MCF 10A (cell line): ENCODE measurements around the gene PKD2L1. TPM values are rescaled to one million over a fixed set of nuclear protein-coding genes. Genes with fewer than 3 reads are reported as not detected.

Source experiments
- BruUV-seq: library from RNA; stranded (reverse); fragments of 400-500 nt; replicated peaks from 2 replicates; lab custom pipeline; 2021; lab: Mats Ljungman, UMichigan
- CTCF ChIA-PET: fragments of 300-600 bp; sonication (Branson Sonifier 250); formaldehyde crosslinking; extraction: SDS; loops from one replicate; lab custom pipeline; 2021; ENCODE audit warnings: antibody characterized with exemption, inconsistent platforms; lab: Yijun Ruan, JAX
- POLR2A ChIA-PET: fragments of 300-600, 350-650 bp; sonication (Branson Sonifier 250); formaldehyde crosslinking; extraction: SDS; loops from one replicate; lab custom pipeline; 2020; ENCODE audit warnings: antibody characterized with exemption, inconsistent platforms; lab: Yijun Ruan, JAX
- DNase-seq: peaks from one replicate; pipeline ENCODE4 v3.0.0-alpha.2; 2018; ENCODE audit not compliant: unreplicated experiment
- H3K27ac Mint-ChIP-seq: one replicate; pipeline ENCODE4 v1.8.0; 2022; ENCODE audit warnings: mild to moderate bottlenecking, low read depth, mixed read lengths; ENCODE audit not compliant: unreplicated experiment
- H3K27me3 Mint-ChIP-seq: one replicate; pipeline ENCODE4 v1.8.0; 2022; ENCODE audit warnings: mixed read lengths; ENCODE audit not compliant: insufficient read depth, unreplicated experiment
- H3K36me3 Mint-ChIP-seq: one replicate; pipeline ENCODE4 v1.8.0; 2022; ENCODE audit warnings: mild to moderate bottlenecking, moderate library complexity, mixed read lengths; ENCODE audit not compliant: insufficient read depth, unreplicated experiment
- H3K4me1 Mint-ChIP-seq: one replicate; pipeline ENCODE4 v1.8.0; 2022; ENCODE audit warnings: mixed read lengths; ENCODE audit not compliant: insufficient read depth, unreplicated experiment
- H3K4me3 Mint-ChIP-seq: one replicate; pipeline ENCODE4 v1.8.0; 2022; ENCODE audit warnings: mild to moderate bottlenecking, moderate library complexity, mixed read lengths; ENCODE audit not compliant: unreplicated experiment
- H3K9me3 Mint-ChIP-seq: one replicate; pipeline ENCODE4 v1.8.0; 2022; ENCODE audit warnings: mixed read lengths; ENCODE audit not compliant: unreplicated experiment
- CTCF ChIP-seq: fragments of 200-600 bp; IDR thresholded peaks from one replicate; pipeline ENCODE4 v1.8.0; 2022; ENCODE audit warnings: antibody characterized with exemption, mild to moderate bottlenecking; ENCODE audit not compliant: unreplicated experiment
- intact Hi-C: fragments of 100-400 bp; cut with micrococcal nuclease; formaldehyde crosslinking; loops from 2 replicates; pipeline ENCODE4 v1.14.1; 2022
- total RNA-seq: library from RNA; stranded (reverse); gene quantifications from 2 replicates; pipeline ENCODE4 v1.2.3, GENCODE V29; 2022

Gene PKD2L1
- total RNA-seq, 1 experiment from 2014 or later: not detected

GRCh38 chr10:100239851-100240250 lies 90.2 kb downstream of the PKD2L1 start:
- POLR2A ChIA-PET: interaction anchor here (1.4 kb wide), 1 partner anchor 9 kb away, joined by 6 read pairs; no protein-coding TSS in a partner anchor

GRCh38 chr10:100238429-100238828 lies 91.6 kb downstream of the PKD2L1 start:
- no peak for TF ChIP-seq CTCF
- ChIA-PET POLR2A (no interaction called here), CTCF (interaction anchor here (1.4 to 1.5 kb wide), 2 partner anchors 8 to 393 kb away, joined by 4 to 5 read pairs; no protein-coding TSS in a partner anchor)
- DNase-seq: no peak
- Mint-ChIP-seq H3K9me3 (no peaks in the 10 kb centered on the region), H3K27ac (no peak overlapping the region), H3K4me1 (no peaks in the 10 kb centered on the region), H3K27me3 (no peaks in the 10 kb centered on the region), H3K4me3 (no peak overlapping the region), H3K36me3 (peaks cover 67% of the 10 kb centered on the region)
- intact Hi-C loops: no loop called here
- BruUV-seq: no TSS peak

More at GRCh38 chr10:100239851-100240250, 90.2 kb downstream of the PKD2L1 start:
- H3K9me3 Mint-ChIP-seq: no peaks in the 10 kb centered on the region
- BruUV-seq: no TSS peak
- no peak for TF ChIP-seq CTCF
- intact Hi-C loops: loop anchor here (5.0 kb wide), 1 partner anchor 393 kb away; no protein-coding TSS in a partner anchor
- no peak overlapping the region for H3K4me3 Mint-ChIP-seq
- H3K36me3 Mint-ChIP-seq: peaks cover 68% of the 10 kb centered on the region
- no peak overlapping the region for H3K27ac Mint-ChIP-seq
- no peaks in the 10 kb centered on the region for H3K4me1 Mint-ChIP-seq
- CTCF ChIA-PET: interaction anchor here (0.9 to 1.5 kb wide), 5 partner anchors 10 to 394 kb away, joined by 3 to 6 read pairs (median 4); no protein-coding TSS in a partner anchor
- H3K27me3 Mint-ChIP-seq: no peaks in the 10 kb centered on the region
- no peak for DNase-seq

Other genes with a start within 250 kb of the PKD2L1 start
- gene CPN1, start 248.4 kb downstream of the PKD2L1 start, total RNA-seq: not detected in 2 replicates
- gene ERLIN1, start 144.2 kb downstream of the PKD2L1 start, total RNA-seq: 38.0 and 42.9 TPM in 2 replicates
- gene CHUK, start 100.6 kb downstream of the PKD2L1 start, total RNA-seq: 17.2 and 18.2 TPM in 2 replicates
- gene CWF19L1, start 62.6 kb downstream of the PKD2L1 start, total RNA-seq: 21.7 and 24.4 TPM in 2 replicates
- 86.7 and 98.4 TPM in 2 replicates for gene BLOC1S2, start 43.5 kb downstream of the PKD2L1 start, total RNA-seq
- 101 and 179 TPM in 2 replicates for gene SCD, start 17.0 kb upstream of the PKD2L1 start, total RNA-seq
- not detected in 2 replicates for gene WNT8B, start 132.8 kb upstream of the PKD2L1 start, total RNA-seq
- gene SEC31B, start 189.6 kb upstream of the PKD2L1 start, total RNA-seq: 10.6 and 14.0 TPM in 2 replicates
- 194 and 197 TPM in 2 replicates for gene NDUFB8, start 199.6 kb upstream of the PKD2L1 start, total RNA-seq
- gene HIF1AN, start 205.7 kb upstream of the PKD2L1 start, total RNA-seq: 40.1 and 41.0 TPM in 2 replicates